Peyer's patch (tissue), 4 donors: ENCODE measurements around the gene JADE2. TPM values are rescaled to one million over a fixed set of nuclear protein-coding genes. Genes with fewer than 3 reads are reported as not detected.

Experiments
- DNase-seq, 3 donors: peaks; one replicate each; pipeline ENCODE4 v3.0.0-alpha.2; 2017 to 2019
- H3K27ac ChIP-seq, 4 donors: fragments of 200-600 bp; sonication (generic); one replicate each; pipeline ENCODE4 v1.5.1; 2016 to 2019
- H3K27me3 ChIP-seq, 2 donors: fragments of 200-600 bp; sonication (generic); one replicate each; pipeline ENCODE4 v1.5.1; 2019
- H3K36me3 ChIP-seq, 3 donors: fragments of 200-600 bp; sonication (generic); one replicate each; pipeline ENCODE4 v1.5.1; 2016 to 2019
- H3K4me1 ChIP-seq, 4 donors: fragments of 200-600 bp; sonication (generic); one replicate each; pipeline ENCODE4 v1.5.1; 2016 to 2019
- H3K4me3 ChIP-seq, 4 donors: fragments of 200-600 bp; sonication (generic); 1 replicate in 3 of 4; 2 replicates in 1 of 4; pipeline ENCODE4 v1.5.1; 2016 to 2019; ENCODE audit warnings: mild to moderate bottlenecking in 1 of 4
- H3K9me3 ChIP-seq, 4 donors: fragments of 200-600 bp; sonication (generic); one replicate each; pipeline ENCODE4 v1.5.1; 2016 to 2019; ENCODE audit warnings: mild to moderate bottlenecking in 1 of 4
- POLR2A ChIP-seq, 2 donors: fragments of 450-650 bp; IDR thresholded peaks; one replicate each; pipeline ENCODE4 v1.5.1; 2017; ENCODE audit warnings: antibody characterized with exemption in 2 of 2, mild to moderate bottlenecking in 2 of 2, moderate library complexity in 2 of 2
- total RNA-seq, 4 donors: library from RNA; depleted of rRNA; stranded (reverse); fragments of >200 nt; gene quantifications; one replicate each; pipeline ENCODE4 v1.1.0, GENCODE V29; 2016
- TF ChIP-seq, protein P1 (sequence below), 6 experiments: fragments of 450-650 bp in 4 of 6; fragments of 200-600 bp in 2 of 6; sonication (generic) in 1 of 6; IDR thresholded peaks; one replicate each; pipeline ENCODE4 v1.5.1; 2017 to 2019; ENCODE audit warnings: antibody characterized with exemption in 6 of 6, mild to moderate bottlenecking in 3 of 6, moderate library complexity in 1 of 6

The JADE2 gene
- total RNA-seq, 4 donors from 2014 or later = 51.5 to 77.6 (median 57.4) TPM

DNA sequence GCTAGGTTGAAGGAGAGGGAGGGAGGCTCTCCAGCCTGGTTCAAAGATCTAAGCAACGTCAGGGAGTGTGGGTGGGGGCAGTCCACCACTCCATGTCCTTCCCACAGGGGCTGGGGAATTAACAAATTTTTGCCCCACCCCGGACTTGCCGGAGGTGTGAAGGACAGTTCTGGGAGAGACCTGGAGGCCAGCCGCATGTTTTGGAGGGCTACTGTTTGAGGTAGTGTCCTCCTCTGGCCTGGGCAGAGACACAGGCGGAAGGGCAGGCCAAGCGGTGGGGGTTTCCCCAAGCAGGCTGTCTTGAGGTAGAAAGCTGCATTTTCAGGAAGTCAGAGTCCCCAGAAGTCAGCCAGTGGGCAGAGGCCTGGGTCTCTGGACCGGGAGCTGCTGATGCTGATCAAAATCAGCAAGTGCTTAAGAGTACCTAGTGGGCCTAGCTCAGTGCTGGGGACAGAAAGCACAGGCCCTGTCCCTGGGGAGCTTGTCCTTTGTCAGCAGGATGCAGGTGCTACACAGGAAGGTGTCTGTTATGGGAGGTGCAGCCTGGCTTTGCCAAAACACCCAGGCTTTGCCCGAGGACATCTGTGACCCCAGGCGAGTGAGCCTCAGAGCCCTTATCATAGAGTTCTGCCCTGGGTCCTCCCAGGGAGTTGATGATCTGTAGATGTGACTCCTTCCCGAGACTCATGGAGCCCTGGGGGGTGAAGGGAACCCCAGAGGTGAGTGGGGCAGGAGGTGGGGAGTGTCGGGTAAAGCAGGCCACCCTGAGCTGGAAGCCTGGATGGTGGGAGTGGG, 18.5 kb downstream of the JADE2 start:
- Histone ChIP-seq H3K36me3 (peaks cover 0 to 92% (median 0%) of the 10 kb centered on the region in 3 donors), H3K27me3 (no peaks in the 10 kb centered on the region), H3K4me3 (peak overlapping the region in 1 of 4 donors; percentile 0), H3K4me1 (peaks cover 0 to 51% (median 40%) of the 10 kb centered on the region in 4 donors), H3K9me3 (no peaks in the 10 kb centered on the region), H3K27ac (peak overlapping the region; percentile 1 to 82 (median 38))
- TF ChIP-seq, protein P1, sequence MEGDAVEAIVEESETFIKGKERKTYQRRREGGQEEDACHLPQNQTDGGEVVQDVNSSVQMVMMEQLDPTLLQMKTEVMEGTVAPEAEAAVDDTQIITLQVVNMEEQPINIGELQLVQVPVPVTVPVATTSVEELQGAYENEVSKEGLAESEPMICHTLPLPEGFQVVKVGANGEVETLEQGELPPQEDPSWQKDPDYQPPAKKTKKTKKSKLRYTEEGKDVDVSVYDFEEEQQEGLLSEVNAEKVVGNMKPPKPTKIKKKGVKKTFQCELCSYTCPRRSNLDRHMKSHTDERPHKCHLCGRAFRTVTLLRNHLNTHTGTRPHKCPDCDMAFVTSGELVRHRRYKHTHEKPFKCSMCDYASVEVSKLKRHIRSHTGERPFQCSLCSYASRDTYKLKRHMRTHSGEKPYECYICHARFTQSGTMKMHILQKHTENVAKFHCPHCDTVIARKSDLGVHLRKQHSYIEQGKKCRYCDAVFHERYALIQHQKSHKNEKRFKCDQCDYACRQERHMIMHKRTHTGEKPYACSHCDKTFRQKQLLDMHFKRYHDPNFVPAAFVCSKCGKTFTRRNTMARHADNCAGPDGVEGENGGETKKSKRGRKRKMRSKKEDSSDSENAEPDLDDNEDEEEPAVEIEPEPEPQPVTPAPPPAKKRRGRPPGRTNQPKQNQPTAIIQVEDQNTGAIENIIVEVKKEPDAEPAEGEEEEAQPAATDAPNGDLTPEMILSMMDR (IDR thresholded peaks at IDR 0.05) = no peak
- TF ChIP-seq POLR2A (IDR thresholded peaks at IDR 0.05) = no peak
- peak in 2 of 3 donors; percentile 80 to 87 for DNase-seq

DNA sequence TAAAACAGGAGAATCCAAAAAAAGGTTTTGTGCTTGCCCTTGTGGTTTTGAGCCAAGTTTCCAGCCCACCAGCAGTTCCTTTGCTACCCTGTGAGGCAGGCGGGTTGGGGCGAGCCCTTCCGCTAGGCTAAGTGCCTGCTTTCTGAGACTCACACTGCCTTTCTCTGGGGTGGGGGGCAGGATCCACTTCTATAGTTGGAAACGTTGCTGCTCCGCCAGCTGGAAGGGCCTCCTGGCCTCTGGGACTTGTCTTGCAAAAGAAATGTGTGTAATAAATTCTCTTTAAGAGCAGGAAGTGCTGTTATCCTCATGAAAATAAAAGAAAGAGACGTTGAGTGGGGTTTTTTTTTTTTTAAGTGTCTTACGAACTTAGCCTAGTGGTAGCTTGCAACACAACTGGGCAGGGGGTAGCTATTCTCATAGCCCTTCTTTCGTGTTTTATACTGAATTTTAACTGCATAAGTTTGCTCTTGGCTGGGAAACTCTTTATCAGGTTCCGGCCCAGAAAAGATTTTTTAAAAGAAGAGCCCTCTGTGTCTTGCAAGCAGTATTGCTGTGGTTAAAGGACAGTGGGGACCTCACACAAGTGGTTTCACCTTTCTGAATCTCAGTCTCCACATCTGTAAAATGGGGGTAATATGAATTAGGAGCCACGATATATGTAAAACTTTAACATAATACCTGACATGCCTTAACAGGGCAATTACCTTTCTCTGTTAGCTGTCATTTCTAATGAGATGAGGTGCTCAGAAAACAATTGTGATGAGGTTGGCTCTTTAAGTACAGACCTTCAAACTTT, 19.8 kb downstream of the JADE2 start:
- Histone ChIP-seq H3K36me3 (peaks cover 0 to 81% (median 0%) of the 10 kb centered on the region in 3 donors), H3K4me1 (peaks cover 0 to 51% (median 45%) of the 10 kb centered on the region in 4 donors), H3K27ac (peak overlapping the region in 3 of 4 donors; percentile 4 to 82 (median 72)), H3K9me3 (no peaks in the 10 kb centered on the region), H3K4me3 (no peak overlapping the region), H3K27me3 (no peaks in the 10 kb centered on the region)
- no peak for TF ChIP-seq POLR2A (IDR thresholded peaks at IDR 0.05)
- TF ChIP-seq, protein P1 (IDR thresholded peaks at IDR 0.05) = peak in 1 of 6 experiments; percentile 15
- DNase-seq = peak in 2 of 3 donors; percentile 66 to 67

DNA sequence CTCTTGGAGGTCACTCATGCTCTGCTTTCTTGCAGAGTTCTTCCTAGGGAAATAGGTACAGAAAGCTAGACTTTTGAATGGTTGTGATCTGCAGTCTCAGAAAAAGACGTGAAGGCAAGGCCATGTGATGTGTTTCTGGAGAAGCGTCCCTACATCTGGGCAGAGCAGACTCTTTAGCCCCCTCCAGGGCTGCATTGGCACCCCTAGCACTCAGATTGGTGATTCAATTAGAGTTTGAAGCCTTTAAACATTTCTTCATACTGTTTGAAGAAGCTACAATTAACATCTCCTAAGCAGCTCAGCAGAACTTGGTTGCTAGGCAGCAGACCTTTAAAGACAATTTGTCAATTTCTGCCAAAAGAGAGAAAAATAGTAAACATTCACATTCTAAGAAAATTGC, 21.6 kb downstream of the JADE2 start:
- Histone ChIP-seq H3K27me3 (no peaks in the 10 kb centered on the region), H3K27ac (peak overlapping the region in 1 of 4 donors; percentile 82), H3K4me1 (peaks cover 0 to 46% (median 40%) of the 10 kb centered on the region in 4 donors), H3K36me3 (peaks cover 0 to 69% (median 0%) of the 10 kb centered on the region in 3 donors), H3K9me3 (no peaks in the 10 kb centered on the region), H3K4me3 (no peak overlapping the region)
- TF ChIP-seq, protein P1 (IDR thresholded peaks at IDR 0.05) = no peak
- no peak for TF ChIP-seq POLR2A (IDR thresholded peaks at IDR 0.05)
- DNase-seq = no peak

DNA sequence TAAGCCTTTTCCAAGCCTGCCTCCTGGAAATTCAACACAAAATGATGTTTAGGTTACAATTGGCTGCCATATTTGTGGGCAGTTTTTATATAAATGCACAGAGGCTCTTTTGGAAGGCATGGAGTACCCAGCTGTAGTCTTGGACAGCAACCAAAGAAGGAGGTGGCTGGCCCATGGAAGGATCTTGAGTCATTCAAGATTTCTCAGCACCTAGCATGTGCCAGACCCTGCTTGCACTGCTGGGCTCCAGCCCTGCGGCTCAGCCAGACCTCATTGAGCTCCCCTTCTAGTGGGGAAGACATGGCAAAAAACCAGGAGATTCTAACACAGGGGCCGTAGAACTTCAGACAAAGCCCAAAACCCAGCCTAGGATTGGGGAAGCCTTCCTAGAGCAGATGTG, 22.1 kb downstream of the JADE2 start:
- DNase-seq = no peak
- Histone ChIP-seq H3K27me3 (no peaks in the 10 kb centered on the region), H3K27ac (peak overlapping the region in 1 of 4 donors; percentile 82), H3K36me3 (peaks cover 0 to 65% (median 0%) of the 10 kb centered on the region in 3 donors), H3K4me1 (peaks cover 0 to 46% (median 40%) of the 10 kb centered on the region in 4 donors), H3K9me3 (no peaks in the 10 kb centered on the region), H3K4me3 (no peak overlapping the region)
- TF ChIP-seq, protein P1 (IDR thresholded peaks at IDR 0.05) = no peak
- TF ChIP-seq POLR2A (IDR thresholded peaks at IDR 0.05) = no peak

DNA sequence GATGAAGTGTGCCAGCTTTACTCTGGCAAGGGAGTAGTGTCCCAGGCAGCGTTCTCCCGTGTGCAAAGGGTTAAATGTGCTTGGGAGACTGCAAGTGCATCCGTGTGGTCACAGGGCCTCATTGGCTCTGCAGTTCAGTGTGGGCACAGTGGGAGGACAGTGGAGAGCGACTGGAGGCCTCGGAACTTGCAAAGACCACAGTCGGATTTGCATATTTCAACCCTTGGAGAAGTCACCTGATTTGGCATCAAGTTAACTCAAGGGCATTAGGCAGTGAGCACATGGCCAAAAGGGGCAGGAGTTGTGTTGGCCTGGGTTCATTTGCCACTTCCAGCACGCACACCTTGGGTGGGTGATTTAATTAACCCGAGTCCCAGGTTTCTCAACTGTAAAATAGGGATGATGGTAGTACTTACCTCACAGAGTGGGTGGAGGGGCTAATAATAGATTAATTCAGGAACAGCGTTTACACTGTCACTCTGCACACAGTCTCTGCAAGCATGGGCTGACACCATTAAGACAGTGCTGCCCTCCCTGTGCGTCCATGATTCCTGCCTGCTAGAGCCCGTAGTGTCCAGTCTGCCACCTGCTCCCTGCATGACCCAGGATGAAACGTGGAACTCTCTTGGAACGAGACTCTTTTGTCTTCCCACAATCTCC, 22.7 kb downstream of the JADE2 start:
- peaks cover 0 to 45% (median 38%) of the 10 kb centered on the region in 4 donors for H3K4me1 ChIP-seq
- peak overlapping the region in 1 of 4 donors; percentile 82 for H3K27ac ChIP-seq
- TF ChIP-seq, protein P1 (IDR thresholded peaks at IDR 0.05) = no peak
- no peak for TF ChIP-seq POLR2A (IDR thresholded peaks at IDR 0.05)
- H3K36me3 ChIP-seq = peaks cover 0 to 63% (median 0%) of the 10 kb centered on the region in 3 donors
- no peak overlapping the region for H3K4me3 ChIP-seq
- no peaks in the 10 kb centered on the region for H3K9me3 ChIP-seq
- DNase-seq = peak in 1 of 3 donors; percentile 51
- no peaks in the 10 kb centered on the region for H3K27me3 ChIP-seq
